ENCODE data around the gene NHP2. TPM values are rescaled to one million over a fixed set of nuclear protein-coding genes. Genes with fewer than 3 reads are reported as not detected.

The NHP2 gene
- total and polyA plus RNA-seq, 2 experiments from 2014 or later: 435 to 455 TPM

DNA sequence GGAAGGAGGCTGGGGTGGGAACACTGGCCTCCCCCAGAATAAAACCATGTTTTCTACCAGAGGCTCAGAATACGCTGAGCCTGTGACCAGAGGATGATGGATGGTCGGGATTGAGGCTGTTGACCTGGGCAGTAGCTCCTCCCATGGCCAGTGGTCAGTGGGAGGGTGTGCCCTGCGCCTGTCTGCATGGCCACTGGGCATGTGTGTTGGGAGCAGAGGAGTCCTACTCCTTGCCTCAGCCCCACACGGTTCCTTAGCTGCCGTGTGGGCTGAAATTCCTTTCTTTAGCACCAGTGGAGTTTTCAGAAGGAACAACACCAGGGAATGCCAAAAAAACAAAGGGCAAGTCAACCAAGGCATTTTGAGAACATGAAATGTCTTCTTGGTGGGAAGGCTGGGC is 31.3 kb downstream of the NHP2 start:
- TF ChIP-seq EZH2phosphoT487 (IDR thresholded peaks at IDR 0.05; ENCODE audit: unreplicated experiment): no peak
- no peak for TF ChIP-seq JUNB (IDR thresholded peaks at IDR 0.05; ENCODE audit: unreplicated experiment)
- TF ChIP-seq ZNF114 (CRISPR knock-in tag; IDR thresholded peaks at IDR 0.05): no peak
- TF ChIP-seq EZH2 (IDR thresholded peaks at IDR 0.05; ENCODE audit: low read depth, unreplicated experiment): no peak
- TF ChIP-seq, protein P1, sequence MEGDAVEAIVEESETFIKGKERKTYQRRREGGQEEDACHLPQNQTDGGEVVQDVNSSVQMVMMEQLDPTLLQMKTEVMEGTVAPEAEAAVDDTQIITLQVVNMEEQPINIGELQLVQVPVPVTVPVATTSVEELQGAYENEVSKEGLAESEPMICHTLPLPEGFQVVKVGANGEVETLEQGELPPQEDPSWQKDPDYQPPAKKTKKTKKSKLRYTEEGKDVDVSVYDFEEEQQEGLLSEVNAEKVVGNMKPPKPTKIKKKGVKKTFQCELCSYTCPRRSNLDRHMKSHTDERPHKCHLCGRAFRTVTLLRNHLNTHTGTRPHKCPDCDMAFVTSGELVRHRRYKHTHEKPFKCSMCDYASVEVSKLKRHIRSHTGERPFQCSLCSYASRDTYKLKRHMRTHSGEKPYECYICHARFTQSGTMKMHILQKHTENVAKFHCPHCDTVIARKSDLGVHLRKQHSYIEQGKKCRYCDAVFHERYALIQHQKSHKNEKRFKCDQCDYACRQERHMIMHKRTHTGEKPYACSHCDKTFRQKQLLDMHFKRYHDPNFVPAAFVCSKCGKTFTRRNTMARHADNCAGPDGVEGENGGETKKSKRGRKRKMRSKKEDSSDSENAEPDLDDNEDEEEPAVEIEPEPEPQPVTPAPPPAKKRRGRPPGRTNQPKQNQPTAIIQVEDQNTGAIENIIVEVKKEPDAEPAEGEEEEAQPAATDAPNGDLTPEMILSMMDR (conservative IDR thresholded peaks at IDR 0.05; ENCODE audit: low read depth in 2 of 2): no peak
- TF ChIP-seq NANOG (IDR thresholded peaks at IDR 0.05; ENCODE audit: borderline replicate concordance): no peak
- TF ChIP-seq STAT1 (IDR thresholded peaks at IDR 0.05; ENCODE audit: unreplicated experiment): no peak
- DNase-seq (ENCODE audit: low spot score) (no peak), ATAC-seq (no peak)
- peaks cover 52% of the 10 kb centered on the region for H3K4me1 ChIP-seq (ENCODE audit: insufficient read depth)
- H3K27me3 ChIP-seq (ENCODE audit: insufficient read depth): no peaks in the 10 kb centered on the region
- H2AFZ ChIP-seq: no peak overlapping the region
- H3K79me2 ChIP-seq (replicated peaks; ENCODE audit: insufficient read depth): peaks cover 35% of the 10 kb centered on the region
- H3K4me3 Mint-ChIP-seq: no peak overlapping the region
- H3K27ac Mint-ChIP-seq: no peak overlapping the region; the same call in 1 of the 2 replicates
- H3K27me3 Mint-ChIP-seq (ENCODE audit: insufficient read depth, low read depth, poor library complexity): peaks cover 15% of the 10 kb centered on the region
- peaks cover 8% of the 10 kb centered on the region for H3K36me3 ChIP-seq (ENCODE audit: insufficient read depth)
- no peaks in the 10 kb centered on the region; the same call in 1 of the 2 replicates for H4K20me1 ChIP-seq (replicated peaks; ENCODE audit: insufficient read depth)
- no peaks in the 10 kb centered on the region for H3K9me3 Mint-ChIP-seq
- H3K4me3 ChIP-seq: no peak overlapping the region
- H3K4me2 ChIP-seq: no peak overlapping the region
- peaks cover 26% of the 10 kb centered on the region for H3F3A ChIP-seq (replicated peaks; ENCODE audit: low read depth)
- H3K9me2 ChIP-seq (ENCODE audit: insufficient read depth): no peaks in the 10 kb centered on the region
- peak overlapping the region; percentile 96 for H3K27ac ChIP-seq (ENCODE audit: low read depth)
- peaks cover 63% of the 10 kb centered on the region for H3K4me1 Mint-ChIP-seq
- peaks cover 47% of the 10 kb centered on the region for H3K36me3 Mint-ChIP-seq (ENCODE audit: low read depth)

- Histone ChIP-seq H3K9me2 (ENCODE audit: insufficient read depth) (no peaks in the 10 kb centered on the region), H3K4me2 (no peak overlapping the region), H3K27me3 (ENCODE audit: insufficient read depth) (no peaks in the 10 kb centered on the region), H3K36me3 (ENCODE audit: insufficient read depth) (peaks cover 8% of the 10 kb centered on the region), H3K4me3 (no peak overlapping the region), H3K4me1 (ENCODE audit: insufficient read depth) (peaks cover 53% of the 10 kb centered on the region), H3K79me2 (replicated peaks; ENCODE audit: insufficient read depth) (peaks cover 42% of the 10 kb centered on the region), H4K20me1 (replicated peaks; ENCODE audit: insufficient read depth) (no peaks in the 10 kb centered on the region; the same call in 1 of the 2 replicates), H2AFZ (no peak overlapping the region), H3K27ac (ENCODE audit: low read depth) (peak overlapping the region; percentile 96; the same call in 1 of the 2 replicates), H3F3A (replicated peaks; ENCODE audit: low read depth) (peaks cover 25% of the 10 kb centered on the region)
- Mint-ChIP-seq H3K4me3 (no peak overlapping the region), H3K9me3 (no peaks in the 10 kb centered on the region), H3K27me3 (ENCODE audit: insufficient read depth, low read depth, poor library complexity) (peaks cover 17% of the 10 kb centered on the region), H3K36me3 (ENCODE audit: low read depth) (peaks cover 50% of the 10 kb centered on the region), H3K4me1 (peaks cover 63% of the 10 kb centered on the region), H3K27ac (peak overlapping the region; percentile 84; the same call in 1 of the 2 replicates)
- DNase-seq (ENCODE audit: low spot score) (no peak), ATAC-seq (no peak)
- TF ChIP-seq, protein P2, sequence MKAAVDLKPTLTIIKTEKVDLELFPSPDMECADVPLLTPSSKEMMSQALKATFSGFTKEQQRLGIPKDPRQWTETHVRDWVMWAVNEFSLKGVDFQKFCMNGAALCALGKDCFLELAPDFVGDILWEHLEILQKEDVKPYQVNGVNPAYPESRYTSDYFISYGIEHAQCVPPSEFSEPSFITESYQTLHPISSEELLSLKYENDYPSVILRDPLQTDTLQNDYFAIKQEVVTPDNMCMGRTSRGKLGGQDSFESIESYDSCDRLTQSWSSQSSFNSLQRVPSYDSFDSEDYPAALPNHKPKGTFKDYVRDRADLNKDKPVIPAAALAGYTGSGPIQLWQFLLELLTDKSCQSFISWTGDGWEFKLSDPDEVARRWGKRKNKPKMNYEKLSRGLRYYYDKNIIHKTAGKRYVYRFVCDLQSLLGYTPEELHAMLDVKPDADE (IDR thresholded peaks at IDR 0.05): no peak
- TF ChIP-seq ZNF331 (CRISPR knock-in tag; IDR thresholded peaks at IDR 0.05; ENCODE audit: low read depth): no peak
- TF ChIP-seq REST (IDR thresholded peaks at IDR 0.05; ENCODE audit: unreplicated experiment): no peak
- TF ChIP-seq EZH2 (IDR thresholded peaks at IDR 0.05; ENCODE audit: low read depth, unreplicated experiment): no peak
- no peak for TF ChIP-seq NANOG (IDR thresholded peaks at IDR 0.05; ENCODE audit: borderline replicate concordance)
- TF ChIP-seq JUNB (IDR thresholded peaks at IDR 0.05; ENCODE audit: unreplicated experiment): no peak
- TF ChIP-seq POLR2AphosphoS5 (IDR thresholded peaks at IDR 0.05; ENCODE audit: low read depth): no peak; the same call in 1 of the 2 replicates
- no peak for TF ChIP-seq EZH2phosphoT487 (IDR thresholded peaks at IDR 0.05; ENCODE audit: unreplicated experiment)
Observed at GRCh38 chr5:178121391-178122276, 32.1 kb downstream of the NHP2 start.
